Memory B cell (primary cell): ENCODE data around the gene SPNS2.

Experiments
- ATAC-seq: fragments of 150-1000 bp; cut with Tn5 transposase; 2 replicates; pipeline ENCODE4 v1.10.0; 2021; ENCODE audit warnings: low read depth, mild to moderate bottlenecking, moderate library complexity
- DNase-seq, 2 donors: peaks; one replicate each; pipeline ENCODE4 v3.0.0; 2022; ENCODE audit warnings: low spot score in 2 of 2
- H3K27ac Mint-ChIP-seq: one replicate; pipeline ENCODE4 v1.8.0; 2022; ENCODE audit warnings: mild to moderate bottlenecking, moderate library complexity, mixed read lengths
- H3K27me3 Mint-ChIP-seq: one replicate; pipeline ENCODE4 v1.8.0; 2022; ENCODE audit warnings: mixed read lengths
- H3K36me3 Mint-ChIP-seq: one replicate; pipeline ENCODE4 v1.8.0; 2022; ENCODE audit warnings: mild to moderate bottlenecking, mixed read lengths
- H3K4me1 Mint-ChIP-seq: one replicate; pipeline ENCODE4 v1.8.0; 2022; ENCODE audit warnings: mixed read lengths
- H3K4me3 Mint-ChIP-seq: one replicate; pipeline ENCODE4 v1.8.0; 2022; ENCODE audit warnings: mild to moderate bottlenecking, moderate library complexity, mixed read lengths
- H3K9me3 Mint-ChIP-seq: one replicate; pipeline ENCODE4 v1.8.0; 2022; ENCODE audit warnings: mixed read lengths

Gene SPNS2

GRCh38 chr17:4587195-4587594 lies 88.5 kb downstream of the SPNS2 start:
- peaks cover 32% of the 10 kb centered on the region for H3K27me3 Mint-ChIP-seq

GRCh38 chr17:4587803-4588202 lies 89.1 kb downstream of the SPNS2 start:
- Mint-ChIP-seq H3K27ac (no peak overlapping the region), H3K36me3 (no peaks in the 10 kb centered on the region), H3K4me3 (no peak overlapping the region), H3K27me3 (peaks cover 31% of the 10 kb centered on the region), H3K4me1 (peaks cover 5% of the 10 kb centered on the region), H3K9me3 (no peaks in the 10 kb centered on the region)
- ATAC-seq (no peak), DNase-seq (no peak)

More at GRCh38 chr17:4587195-4587594, 88.5 kb downstream of the SPNS2 start:
- Mint-ChIP-seq H3K27ac (no peak overlapping the region), H3K4me1 (peaks cover 5% of the 10 kb centered on the region), H3K4me3 (no peak overlapping the region), H3K9me3 (no peaks in the 10 kb centered on the region), H3K36me3 (no peaks in the 10 kb centered on the region)
- ATAC-seq (no peak), DNase-seq (no peak)

GRCh38 chr17:4588391-4588790 lies 89.7 kb downstream of the SPNS2 start:
- no peak overlapping the region for H3K4me3 Mint-ChIP-seq
- peaks cover 30% of the 10 kb centered on the region for H3K27me3 Mint-ChIP-seq
- peaks cover 5% of the 10 kb centered on the region for H3K4me1 Mint-ChIP-seq
- ATAC-seq = no peak
- no peak overlapping the region for H3K27ac Mint-ChIP-seq
- DNase-seq = no peak
- H3K9me3 Mint-ChIP-seq = no peaks in the 10 kb centered on the region
- H3K36me3 Mint-ChIP-seq = no peaks in the 10 kb centered on the region
